NCI-H526 treated with DMSO at 0.1 percent for 48 hours (cell line): ENCODE results near the gene ULK4.

Experiments used
- DNase-seq: peaks from one replicate; lab custom pipeline; 2025; lab: John Stamatoyannopoulos, UW

Gene ULK4

GRCh38 chr3:41222012-41222411 is 739.9 kb downstream of the ULK4 start:
- no peak for DNase-seq

- DNase-seq, result no peak
Observed at GRCh38 chr3:41220906-41221677, 740.8 kb downstream of the ULK4 start.

- no peak for DNase-seq
Observed at GRCh38 chr3:41219424-41219823, 742.5 kb downstream of the ULK4 start.

- no peak for DNase-seq
Observed at GRCh38 chr3:41216993-41217392, 744.9 kb downstream of the ULK4 start.

GRCh38 chr3:41216422-41216821 is 745.5 kb downstream of the ULK4 start:
- DNase-seq, result no peak

GRCh38 chr3:41213588-41213987 is 748.3 kb downstream of the ULK4 start:
- no peak for DNase-seq

GRCh38 chr3:41212088-41212487 is 749.8 kb downstream of the ULK4 start:
- DNase-seq, result no peak

GRCh38 chr3:41210966-41211365 is 750.9 kb downstream of the ULK4 start:
- no peak for DNase-seq

- no peak for DNase-seq
Observed at GRCh38 chr3:41209646-41210045, 752.3 kb downstream of the ULK4 start.

GRCh38 chr3:41208507-41209220 is 753.2 kb downstream of the ULK4 start:
- no peak for DNase-seq

GRCh38 chr3:41207355-41207754 is 754.5 kb downstream of the ULK4 start:
- DNase-seq, result no peak

- DNase-seq, result no peak
Observed at GRCh38 chr3:41205591-41205990, 756.3 kb downstream of the ULK4 start.

- no peak for DNase-seq
Observed at GRCh38 chr3:41204369-41204768, 757.5 kb downstream of the ULK4 start.

GRCh38 chr3:41202834-41203345 is 759.0 kb downstream of the ULK4 start:
- peak; percentile 26 for DNase-seq

- DNase-seq, result no peak
Observed at GRCh38 chr3:41202075-41202833, 759.6 kb downstream of the ULK4 start.

- peak; percentile 49 for DNase-seq
Observed at GRCh38 chr3:41200669-41201021, 761.3 kb downstream of the ULK4 start.

- DNase-seq, result peak; percentile 49
Observed at GRCh38 chr3:41199866-41200668, 761.8 kb downstream of the ULK4 start.

- peak; percentile 84 for DNase-seq
Observed at GRCh38 chr3:41198950-41199865, 762.7 kb downstream of the ULK4 start, which contains the start of gene CTNNB1. Gene CTNNB1 (plus strand): TSS chr3:41199505. CDS start chr3:41224069, 24,564 bp downstream.

GRCh38 chr3:41198526-41198925 is 763.4 kb downstream of the ULK4 start:
- DNase-seq, result peak; percentile 16

GRCh38 chr3:41198046-41198445 is 763.9 kb downstream of the ULK4 start:
- no peak for DNase-seq
